HG03378 (cell line): ENCODE data around the gene MAML3.
A peak's percentile ranks its signal among the peaks of the same experiment; 100 is the strongest.

Experiments
- ATAC-seq: cut with Tn5 transposase; IDR thresholded peaks from one replicate; pipeline ENCODE4 v1.9.1; 2021; ENCODE audit warnings: mild to moderate bottlenecking, moderate library complexity; ENCODE audit not compliant: unreplicated experiment

MAML3 gene

GRCh38 chr4:139907001-139907809 is 246.8 kb downstream of the MAML3 start:
- ATAC-seq = no peak

DNA sequence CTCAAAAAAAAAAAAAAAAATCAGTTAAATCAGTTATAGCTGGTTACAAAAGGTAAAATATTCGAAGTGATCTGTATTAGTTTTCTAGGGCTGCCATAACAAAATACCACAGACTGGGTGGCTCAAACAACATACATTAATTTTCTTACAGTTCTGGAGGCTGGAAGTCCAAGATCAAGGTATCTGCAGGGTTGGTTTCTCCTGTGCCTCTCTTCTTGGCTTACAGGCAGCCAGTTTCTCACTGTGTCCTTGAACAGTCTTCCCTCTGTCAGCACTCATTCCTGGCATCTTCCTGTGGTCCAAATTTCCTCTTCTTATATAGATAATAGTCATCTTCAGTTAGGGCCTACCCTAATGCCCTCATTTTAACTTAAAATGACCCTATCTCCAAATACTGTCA is 248.5 kb downstream of the MAML3 start:
- ATAC-seq = no peak

GRCh38 chr4:139904406-139904805 is 249.6 kb downstream of the MAML3 start:
- ATAC-seq = no peak

- ATAC-seq = no peak
These were observed 250.1 kb downstream of the MAML3 start for GRCh38 chr4:139903845-139904244.

DNA sequence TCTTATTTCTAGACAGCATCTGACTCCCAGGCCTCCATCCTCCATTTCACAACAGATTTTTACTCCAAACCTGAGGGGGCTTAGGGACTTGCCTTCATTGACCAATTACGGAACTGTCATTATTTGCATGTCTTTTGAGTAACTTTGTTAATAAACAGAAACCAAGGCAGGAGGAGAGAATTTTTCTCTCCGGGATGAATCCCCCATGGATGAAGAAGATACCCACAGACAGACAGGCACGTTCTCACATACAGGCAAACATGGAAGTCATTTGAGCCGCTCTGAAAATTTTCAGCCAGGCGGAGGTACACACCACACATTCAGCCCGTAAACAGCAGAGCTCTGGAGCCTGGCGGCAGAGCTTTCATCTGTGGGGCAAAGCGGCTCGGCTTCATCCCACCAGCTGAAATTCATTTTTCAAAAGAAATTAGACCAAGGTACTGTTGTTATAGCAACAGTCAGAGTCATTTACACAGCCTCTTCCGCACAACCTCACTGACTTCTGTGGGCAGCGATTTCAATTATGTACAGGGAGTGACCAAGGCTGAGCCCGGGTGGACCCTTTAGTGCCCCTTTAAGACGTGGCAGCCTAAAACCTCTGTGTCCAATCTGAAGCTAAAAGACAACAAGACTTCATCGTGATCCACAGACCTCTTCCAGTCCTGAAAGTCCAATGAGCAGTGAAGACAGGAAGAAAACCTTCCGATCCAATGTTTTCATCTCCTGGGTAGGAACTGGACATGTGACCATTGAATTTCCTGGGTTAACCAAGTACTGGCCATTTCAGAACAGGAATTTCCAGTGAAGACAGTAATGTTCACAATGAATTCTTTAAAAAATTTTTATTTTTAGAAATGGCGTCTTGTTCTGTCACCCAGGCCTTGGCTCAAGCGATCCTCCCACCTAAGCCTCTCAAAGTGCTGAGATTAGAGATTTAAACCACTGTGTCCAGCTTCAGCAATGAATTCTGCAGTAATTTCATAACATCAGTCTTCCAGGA is 251.4 kb downstream of the MAML3 start:
- ATAC-seq = no peak

- no peak for ATAC-seq
These were observed 252.3 kb downstream of the MAML3 start for GRCh38 chr4:139901531-139902320.

DNA sequence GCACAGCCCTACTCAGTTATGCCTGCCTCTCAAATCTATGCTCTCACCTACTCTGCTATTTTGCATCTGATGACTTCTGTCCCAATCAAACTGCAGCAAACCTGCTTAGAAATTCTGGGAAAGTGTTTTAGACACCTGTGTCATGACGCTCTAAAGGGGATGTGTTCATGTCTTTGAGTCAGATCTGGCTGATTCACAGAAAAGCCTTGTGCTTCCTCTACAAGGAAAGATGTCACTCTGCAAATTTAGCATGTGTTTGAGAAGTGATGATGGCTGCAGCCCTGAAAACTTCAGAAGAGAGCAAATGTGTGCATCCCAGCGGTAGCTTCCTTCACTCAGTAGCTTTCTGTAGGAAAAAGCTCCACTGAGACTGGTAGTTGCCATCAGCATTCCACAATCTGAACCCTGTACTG is 253.0 kb downstream of the MAML3 start:
- ATAC-seq = no peak

- ATAC-seq = no peak
These were observed 254.6 kb downstream of the MAML3 start for GRCh38 chr4:139899346-139899745.

GRCh38 chr4:139898293-139898692 is 255.7 kb downstream of the MAML3 start:
- peak; percentile 64 for ATAC-seq

GRCh38 chr4:139896091-139896604 is 257.8 kb downstream of the MAML3 start:
- no peak for ATAC-seq

- ATAC-seq = no peak
These were observed 260.2 kb downstream of the MAML3 start for GRCh38 chr4:139893801-139894200.

GRCh38 chr4:139892973-139893736 is 260.8 kb downstream of the MAML3 start:
- no peak for ATAC-seq

- ATAC-seq = no peak
These were observed 263.2 kb downstream of the MAML3 start for GRCh38 chr4:139890816-139891215.

DNA sequence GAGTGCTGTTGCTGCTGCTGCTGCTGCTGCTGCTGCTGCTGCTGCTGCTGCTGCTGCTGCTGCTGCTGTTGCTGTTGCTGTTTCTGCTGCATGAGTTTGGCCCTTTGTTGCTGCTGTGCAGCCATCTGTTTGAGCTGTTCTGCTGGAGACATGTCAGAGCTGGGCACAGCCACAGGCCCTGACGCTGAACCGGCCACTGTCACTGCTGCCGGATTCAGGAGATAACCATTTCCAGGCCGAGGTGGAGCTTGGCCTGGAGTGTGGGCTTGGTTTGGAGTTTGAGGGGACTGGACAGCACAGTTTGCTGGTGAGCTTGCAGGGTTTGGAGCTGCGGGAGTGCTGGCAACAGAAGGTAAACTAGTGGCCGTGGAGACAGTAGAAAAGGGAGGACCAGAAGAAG is 264.1 kb downstream of the MAML3 start:
- ATAC-seq = no peak

GRCh38 chr4:139889264-139889663 is 264.7 kb downstream of the MAML3 start:
- ATAC-seq = no peak

- no peak for ATAC-seq
These were observed 265.8 kb downstream of the MAML3 start for GRCh38 chr4:139887962-139888735.

GRCh38 chr4:139887376-139887802 is 266.6 kb downstream of the MAML3 start:
- ATAC-seq = no peak

- no peak for ATAC-seq
These were observed 267.2 kb downstream of the MAML3 start for GRCh38 chr4:139886798-139887197.

- ATAC-seq = no peak
These were observed 269.5 kb downstream of the MAML3 start for GRCh38 chr4:139884438-139884837.
